ENCODE measurements around the gene RNF207. TPM values are rescaled to one million over a fixed set of nuclear protein-coding genes. Genes with fewer than 3 reads are reported as not detected.
A peak's percentile ranks its signal among the peaks of the same experiment; 100 is the strongest.

RNF207 gene
- total and polyA plus RNA-seq, 2 experiments from 2014 or later: 29.3 to 30.9 TPM

DNA sequence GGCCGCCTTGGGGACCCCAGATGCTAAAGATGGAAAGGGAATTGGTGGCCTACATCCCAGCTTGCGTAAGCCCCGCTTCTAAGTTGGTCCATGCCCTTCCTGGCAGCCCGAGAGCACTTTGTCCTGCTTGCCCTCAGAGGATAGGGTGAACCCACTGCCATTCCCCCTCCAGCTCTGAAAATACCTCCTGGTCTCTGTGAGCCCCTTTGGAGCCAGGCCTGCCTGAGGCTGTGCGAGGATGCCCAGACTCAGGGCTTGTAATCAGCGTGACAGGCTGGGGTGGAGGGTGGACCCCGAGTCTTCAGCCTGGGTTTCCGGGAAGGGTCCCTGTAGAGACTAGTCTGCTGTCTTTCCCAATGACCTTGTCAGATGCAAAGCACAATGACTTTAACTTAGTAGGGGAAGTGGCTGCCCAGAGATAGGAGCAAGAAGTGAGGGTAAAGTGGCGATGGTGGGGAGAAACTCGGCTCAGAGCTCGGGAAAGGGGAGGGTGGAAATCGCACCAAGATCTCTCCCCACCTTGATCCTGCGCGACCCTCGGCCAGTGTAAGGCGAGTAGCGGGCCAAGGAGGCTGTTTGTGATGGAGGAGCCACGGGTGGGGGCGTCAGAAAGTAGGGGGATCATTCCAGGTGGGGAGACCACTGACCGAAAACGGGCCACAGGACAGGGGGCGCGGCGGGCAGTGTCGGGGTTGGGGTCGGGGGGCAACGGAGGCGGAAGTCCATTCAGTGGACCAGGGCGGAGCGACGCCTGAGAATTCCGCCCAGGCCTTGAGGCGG is 35.4 kb downstream of the RNF207 start:
- H3K4me3 ChIP-seq: no peak overlapping the region
- WGBS (ENCODE audit: low lambda C conversion rate, missing lambda C conversion rate): 46% methylated on average over 14 of the region's 33 CpGs
- H3K9me3 ChIP-seq (ENCODE audit: low read depth): no peaks in the 10 kb centered on the region

DNA sequence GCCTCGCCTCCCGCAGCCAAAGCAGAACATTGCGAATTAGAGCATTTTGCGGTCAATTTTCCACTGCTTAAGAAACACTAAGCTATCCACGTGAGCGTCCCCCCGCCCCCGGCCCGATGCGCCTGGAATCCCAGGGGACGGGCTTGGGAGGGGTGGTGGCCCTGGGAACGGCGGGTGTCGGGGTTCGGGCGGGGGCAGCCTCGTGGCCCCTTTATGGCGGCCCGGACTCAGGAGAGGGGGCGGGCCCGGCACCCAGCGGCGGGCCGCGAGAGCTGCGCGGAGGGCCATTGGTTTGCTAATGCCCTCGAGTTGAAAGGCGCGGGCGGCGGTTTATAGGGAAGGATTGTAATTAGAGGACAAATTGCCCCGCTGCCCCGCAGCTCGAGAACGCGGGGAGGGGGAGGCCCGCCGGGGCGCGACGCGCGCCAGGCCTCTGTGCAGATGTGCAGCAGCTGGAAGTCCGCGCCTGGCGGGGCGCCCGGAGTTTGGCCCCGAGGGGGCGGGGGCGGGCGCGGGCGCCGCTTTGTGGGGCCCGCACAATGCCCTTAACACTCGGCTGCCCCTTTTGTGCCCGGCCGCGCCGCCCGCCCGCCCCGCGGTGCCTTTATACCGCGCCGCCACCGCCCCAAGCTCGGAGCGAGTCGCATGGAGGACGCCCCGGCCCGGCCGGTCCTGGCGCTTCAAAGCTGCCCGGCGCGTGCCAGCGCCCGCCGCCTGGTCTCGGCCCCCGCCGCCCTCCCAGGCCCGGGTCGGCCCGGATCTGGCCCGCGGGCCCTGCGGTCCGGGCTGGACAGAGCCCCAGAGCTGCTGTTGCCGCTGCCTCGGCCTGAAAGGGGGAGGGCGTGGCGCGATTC is 36.2 kb downstream of the RNF207 start:
- TF ChIP-seq EZH2 (IDR thresholded peaks at IDR 0.05; ENCODE audit: borderline replicate concordance) (no peak), EZH2phosphoT487 (IDR thresholded peaks at IDR 0.05; ENCODE audit: low read depth, severe bottlenecking, unreplicated experiment) (peak; percentile 13)
- TF ChIP-seq, protein P1, sequence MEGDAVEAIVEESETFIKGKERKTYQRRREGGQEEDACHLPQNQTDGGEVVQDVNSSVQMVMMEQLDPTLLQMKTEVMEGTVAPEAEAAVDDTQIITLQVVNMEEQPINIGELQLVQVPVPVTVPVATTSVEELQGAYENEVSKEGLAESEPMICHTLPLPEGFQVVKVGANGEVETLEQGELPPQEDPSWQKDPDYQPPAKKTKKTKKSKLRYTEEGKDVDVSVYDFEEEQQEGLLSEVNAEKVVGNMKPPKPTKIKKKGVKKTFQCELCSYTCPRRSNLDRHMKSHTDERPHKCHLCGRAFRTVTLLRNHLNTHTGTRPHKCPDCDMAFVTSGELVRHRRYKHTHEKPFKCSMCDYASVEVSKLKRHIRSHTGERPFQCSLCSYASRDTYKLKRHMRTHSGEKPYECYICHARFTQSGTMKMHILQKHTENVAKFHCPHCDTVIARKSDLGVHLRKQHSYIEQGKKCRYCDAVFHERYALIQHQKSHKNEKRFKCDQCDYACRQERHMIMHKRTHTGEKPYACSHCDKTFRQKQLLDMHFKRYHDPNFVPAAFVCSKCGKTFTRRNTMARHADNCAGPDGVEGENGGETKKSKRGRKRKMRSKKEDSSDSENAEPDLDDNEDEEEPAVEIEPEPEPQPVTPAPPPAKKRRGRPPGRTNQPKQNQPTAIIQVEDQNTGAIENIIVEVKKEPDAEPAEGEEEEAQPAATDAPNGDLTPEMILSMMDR (IDR thresholded peaks at IDR 0.05; ENCODE audit: poor library complexity): no peak
- 0% methylated on average over 32 of the region's 99 CpGs for WGBS (ENCODE audit: low lambda C conversion rate, missing lambda C conversion rate)
- no peak overlapping the region for H3K4me3 ChIP-seq

More for the DNA sequence above, 35.4 kb downstream of the RNF207 start:
- Histone ChIP-seq H2AFZ (no peak overlapping the region), H3K4me1 (ENCODE audit: insufficient read depth) (peaks cover 24% of the 10 kb centered on the region), H3K27ac (no peak overlapping the region), H3K4me2 (peak overlapping the region; percentile 73), H4K20me1 (ENCODE audit: insufficient read depth, poor library complexity, severe bottlenecking) (no peaks in the 10 kb centered on the region), H3K9me2 (replicated peaks; ENCODE audit: insufficient read depth) (no peaks in the 10 kb centered on the region), H3K79me2 (no peaks in the 10 kb centered on the region), H3K27me3 (peaks cover 69% of the 10 kb centered on the region), H3K36me3 (replicated peaks; ENCODE audit: insufficient read depth, low read depth) (no peaks in the 10 kb centered on the region)
- no peak for DNase-seq (ENCODE audit: low spot score)
- TF ChIP-seq, protein P1 (IDR thresholded peaks at IDR 0.05; ENCODE audit: poor library complexity): no peak
- TF ChIP-seq EZH2 (IDR thresholded peaks at IDR 0.05; ENCODE audit: borderline replicate concordance): no peak
- TF ChIP-seq EZH2phosphoT487 (IDR thresholded peaks at IDR 0.05; ENCODE audit: low read depth, severe bottlenecking, unreplicated experiment): no peak

DNA sequence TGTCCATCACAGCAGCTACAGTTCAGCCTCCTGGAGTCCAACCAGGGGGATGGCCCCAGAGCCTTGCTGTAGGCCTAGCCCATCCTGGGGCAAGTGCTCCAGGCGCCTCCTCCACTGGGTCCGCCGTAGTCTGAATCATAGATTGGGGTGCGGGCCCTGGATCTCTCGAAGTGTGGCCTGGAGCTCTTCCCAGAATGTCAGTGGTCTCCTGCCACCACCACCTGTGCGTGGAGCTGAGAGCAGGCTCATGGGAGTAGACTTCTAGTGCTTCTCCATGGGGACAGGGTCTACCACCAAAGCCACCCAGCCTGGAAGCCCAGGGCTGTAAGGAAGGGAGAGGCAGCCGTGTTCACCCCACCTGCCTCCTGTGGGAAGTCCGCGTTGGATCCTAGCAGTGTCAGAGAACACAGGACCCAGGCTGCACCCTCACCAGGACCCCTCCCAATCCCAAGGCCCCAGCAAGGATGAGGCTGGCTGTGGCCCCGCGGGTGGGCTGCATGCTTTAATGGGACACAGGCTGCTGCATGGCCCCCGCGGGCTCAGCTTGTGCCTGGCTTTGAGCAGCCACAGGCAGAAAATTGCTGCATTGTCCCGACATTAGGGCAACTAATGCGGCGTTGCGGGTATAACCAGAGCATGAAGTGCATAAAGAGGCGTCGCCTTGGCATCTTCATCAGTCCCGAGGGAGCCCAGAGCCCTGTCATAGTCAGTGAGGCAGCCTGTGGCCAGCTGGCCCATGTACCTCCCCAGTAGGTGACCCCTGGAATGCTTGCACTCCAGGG is 37.3 kb downstream of the RNF207 start:
- Histone ChIP-seq H4K20me1 (ENCODE audit: insufficient read depth, poor library complexity, severe bottlenecking) (no peaks in the 10 kb centered on the region), H2AFZ (no peak overlapping the region), H3K79me2 (no peaks in the 10 kb centered on the region), H3K36me3 (replicated peaks; ENCODE audit: insufficient read depth, low read depth) (no peaks in the 10 kb centered on the region), H3K27ac (no peak overlapping the region), H3K9me3 (ENCODE audit: low read depth) (no peaks in the 10 kb centered on the region), H3K9me2 (replicated peaks; ENCODE audit: insufficient read depth) (no peaks in the 10 kb centered on the region), H3K4me3 (no peak overlapping the region), H3K4me1 (ENCODE audit: insufficient read depth) (peaks cover 24% of the 10 kb centered on the region), H3K27me3 (peaks cover 89% of the 10 kb centered on the region), H3K4me2 (no peak overlapping the region)
- 49% methylated on average over 20 of the region's 20 CpGs for WGBS (ENCODE audit: low lambda C conversion rate, missing lambda C conversion rate)
- DNase-seq (ENCODE audit: low spot score): no peak
- TF ChIP-seq EZH2phosphoT487 (IDR thresholded peaks at IDR 0.05; ENCODE audit: low read depth, severe bottlenecking, unreplicated experiment) (no peak), EZH2 (IDR thresholded peaks at IDR 0.05; ENCODE audit: borderline replicate concordance) (peak; percentile 49)
- TF ChIP-seq, protein P1 (IDR thresholded peaks at IDR 0.05; ENCODE audit: poor library complexity): no peak

More for the DNA sequence above, 36.2 kb downstream of the RNF207 start:
- no peak overlapping the region for H3K27ac ChIP-seq
- peak; percentile 40 for DNase-seq (ENCODE audit: low spot score)
- H3K79me2 ChIP-seq: no peaks in the 10 kb centered on the region
- H3K36me3 ChIP-seq (replicated peaks; ENCODE audit: insufficient read depth, low read depth): no peaks in the 10 kb centered on the region
- H3K9me3 ChIP-seq (ENCODE audit: low read depth): no peaks in the 10 kb centered on the region
- peaks cover 24% of the 10 kb centered on the region for H3K4me1 ChIP-seq (ENCODE audit: insufficient read depth)
- no peak overlapping the region for H2AFZ ChIP-seq
- H3K4me2 ChIP-seq: peak overlapping the region; percentile 73
- H3K27me3 ChIP-seq: peaks cover 77% of the 10 kb centered on the region
- H3K9me2 ChIP-seq (replicated peaks; ENCODE audit: insufficient read depth): no peaks in the 10 kb centered on the region
- no peaks in the 10 kb centered on the region for H4K20me1 ChIP-seq (ENCODE audit: insufficient read depth, poor library complexity, severe bottlenecking)
